PC-3 (cell line): ENCODE data around the gene HOXB9.

ENCODE experiments used
- EZH2 ChIP-seq: fragments of 300-600 bp; sonication (generic); IDR thresholded peaks from one replicate; pipeline ENCODE4 v1.6.1; 2017; ENCODE audit warnings: antibody characterized with exemption, mild to moderate bottlenecking, low read length; ENCODE audit not compliant: unreplicated experiment
- TF ChIP-seq, protein P1 (sequence below): fragments of 300-600 bp; sonication (generic); conservative IDR thresholded peaks from 2 replicates; pipeline ENCODE4 v1.5.1; 2017; ENCODE audit warnings: antibody characterized with exemption, low read depth, mild to moderate bottlenecking, low read length

DNA sequence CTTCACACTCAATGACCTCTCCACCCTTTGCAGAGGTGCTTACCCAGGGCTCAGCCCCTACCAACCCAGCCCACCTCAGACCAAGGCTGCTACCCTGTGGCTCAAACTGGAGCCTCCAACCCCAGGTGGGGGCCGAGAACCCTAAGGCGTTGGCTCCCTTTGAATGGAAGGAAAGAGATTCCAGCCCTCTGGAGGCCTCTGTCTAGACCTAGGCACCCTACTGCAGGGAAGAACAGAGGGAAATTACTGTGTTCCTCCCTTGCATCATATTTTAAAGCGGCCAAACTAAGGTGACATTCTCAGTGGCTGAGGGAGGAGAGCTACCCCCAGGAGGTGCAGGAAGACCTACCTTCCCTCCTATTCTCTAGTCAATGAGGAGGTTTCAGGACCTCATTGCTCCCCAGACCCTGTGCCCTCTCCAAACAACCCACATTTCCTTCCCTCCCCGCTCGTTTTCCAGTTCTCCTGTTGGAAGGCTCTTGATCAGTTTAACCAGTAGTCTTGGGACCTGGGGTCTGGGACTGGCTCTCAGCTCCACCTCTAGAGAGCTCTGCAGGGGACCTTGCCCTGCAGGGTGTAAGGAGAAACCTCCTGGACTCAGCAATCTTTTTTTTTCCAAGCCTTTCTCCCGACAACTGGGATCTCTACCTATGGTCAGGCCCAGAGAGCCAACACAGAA lies 5.6 kb downstream of the HOXB9 start:
- TF ChIP-seq, protein P1, sequence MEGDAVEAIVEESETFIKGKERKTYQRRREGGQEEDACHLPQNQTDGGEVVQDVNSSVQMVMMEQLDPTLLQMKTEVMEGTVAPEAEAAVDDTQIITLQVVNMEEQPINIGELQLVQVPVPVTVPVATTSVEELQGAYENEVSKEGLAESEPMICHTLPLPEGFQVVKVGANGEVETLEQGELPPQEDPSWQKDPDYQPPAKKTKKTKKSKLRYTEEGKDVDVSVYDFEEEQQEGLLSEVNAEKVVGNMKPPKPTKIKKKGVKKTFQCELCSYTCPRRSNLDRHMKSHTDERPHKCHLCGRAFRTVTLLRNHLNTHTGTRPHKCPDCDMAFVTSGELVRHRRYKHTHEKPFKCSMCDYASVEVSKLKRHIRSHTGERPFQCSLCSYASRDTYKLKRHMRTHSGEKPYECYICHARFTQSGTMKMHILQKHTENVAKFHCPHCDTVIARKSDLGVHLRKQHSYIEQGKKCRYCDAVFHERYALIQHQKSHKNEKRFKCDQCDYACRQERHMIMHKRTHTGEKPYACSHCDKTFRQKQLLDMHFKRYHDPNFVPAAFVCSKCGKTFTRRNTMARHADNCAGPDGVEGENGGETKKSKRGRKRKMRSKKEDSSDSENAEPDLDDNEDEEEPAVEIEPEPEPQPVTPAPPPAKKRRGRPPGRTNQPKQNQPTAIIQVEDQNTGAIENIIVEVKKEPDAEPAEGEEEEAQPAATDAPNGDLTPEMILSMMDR, result no peak
- TF ChIP-seq EZH2, result no peak
